ENCODE data around the gene DHDDS. TPM values are rescaled to one million over a fixed set of nuclear protein-coding genes. Genes with fewer than 3 reads are reported as not detected.

The DHDDS gene
- total RNA-seq = 49.3 and 65.6 TPM in 2 replicates

GRCh38 chr1:26431979-26432695, at the start of gene DHDDS:
Gene DHDDS (plus strand): TSS chr1:26432321. CDS start chr1:26432946, 625 bp downstream.

GRCh38 chr1:26410706-26411623, 21.2 kb upstream of the DHDDS start, which contains the start of gene LIN28A:
Gene LIN28A (plus strand): TSS chr1:26410817. CDS start chr1:26410892, 75 bp downstream.

GRCh38 chr1:26472320-26472900, 40.3 kb downstream of the DHDDS start, which contains the start of gene HMGN2:
Gene HMGN2 (plus strand): TSS chr1:26472440. CDS start chr1:26472613, 173 bp downstream.

Other genes starting within 250 kb of the DHDDS start
- gene CATSPER4, start 241.7 kb upstream of the DHDDS start, total RNA-seq = not detected in 2 replicates
- gene CEP85, start 198.1 kb upstream of the DHDDS start, total RNA-seq = 8.8 and 12.2 TPM in 2 replicates
- 33.0 and 33.7 TPM in 2 replicates for gene SH3BGRL3, start 152.2 kb upstream of the DHDDS start, total RNA-seq
- 2.0 and 3.6 TPM in 2 replicates for gene UBXN11, start 125.7 kb upstream of the DHDDS start, total RNA-seq
- gene CD52, start 114.4 kb upstream of the DHDDS start, total RNA-seq = not detected in 2 replicates
- not detected in 2 replicates for gene CRYBG2, start 78.2 kb upstream of the DHDDS start, total RNA-seq
- gene ZNF683, start 59.6 kb upstream of the DHDDS start, total RNA-seq = not detected in 2 replicates
- gene LIN28A, start 21.5 kb upstream of the DHDDS start, total RNA-seq = not detected in 2 replicates
- gene HMGN2, start 40.1 kb downstream of the DHDDS start, total RNA-seq = 234 and 245 TPM in 2 replicates
- 12.4 and 13.1 TPM in 2 replicates for gene RPS6KA1, start 97.4 kb downstream of the DHDDS start, total RNA-seq

All from vein endothelial cell (primary cell).